CD4-positive, alpha-beta T cell treated with Interleukin-21 for 1 hour (primary cell): ENCODE data around the gene GPR62.

Experiments
- DNase-seq: peaks from one replicate; pipeline ENCODE4 v3.0.0-alpha.2; 2020

The GPR62 gene

GRCh38 chr3:51955893-51956770 lies 951 bp downstream of the GPR62 start:
- peak; percentile 39 for DNase-seq

GRCh38 chr3:51957520-51958205 lies 2.5 kb downstream of the GPR62 start:
- DNase-seq, result no peak

- DNase-seq, result no peak
Measured at GRCh38 chr3:51958603-51959521, 3.7 kb downstream of the GPR62 start.

GRCh38 chr3:51959651-51960050 lies 4.5 kb downstream of the GPR62 start:
- DNase-seq, result no peak

GRCh38 chr3:51960386-51960785 lies 5.2 kb downstream of the GPR62 start:
- DNase-seq, result no peak

- no peak for DNase-seq
Measured at GRCh38 chr3:51961011-51961410, 5.8 kb downstream of the GPR62 start.

- DNase-seq, result no peak
Measured at GRCh38 chr3:51961602-51962569, 6.7 kb downstream of the GPR62 start.

- DNase-seq, result no peak
Measured at GRCh38 chr3:51962854-51963530, 7.8 kb downstream of the GPR62 start.

- DNase-seq, result no peak
Measured at GRCh38 chr3:51963951-51964451, 8.8 kb downstream of the GPR62 start.

- DNase-seq, result no peak
Measured at GRCh38 chr3:51964521-51964920, 9.3 kb downstream of the GPR62 start.

GRCh38 chr3:51966016-51966415 lies 10.8 kb downstream of the GPR62 start:
- DNase-seq, result no peak

GRCh38 chr3:51966486-51966885 lies 11.3 kb downstream of the GPR62 start:
- no peak for DNase-seq

- DNase-seq, result no peak
Measured at GRCh38 chr3:51966922-51967383, 11.8 kb downstream of the GPR62 start.

- peak; percentile 46 for DNase-seq
Measured at GRCh38 chr3:51967384-51968169, 12.4 kb downstream of the GPR62 start, which contains the start of gene PCBP4. Gene PCBP4 (minus strand): TSS chr3:51967454. CDS start chr3:51961240, 6,214 bp downstream.

- DNase-seq, result no peak
Measured at GRCh38 chr3:51968170-51968775, 13.1 kb downstream of the GPR62 start.

GRCh38 chr3:51968883-51969678 lies 13.9 kb downstream of the GPR62 start:
- no peak for DNase-seq

GRCh38 chr3:51969841-51970240 lies 14.7 kb downstream of the GPR62 start:
- no peak for DNase-seq

- no peak for DNase-seq
Measured at GRCh38 chr3:51970606-51971300, 15.6 kb downstream of the GPR62 start.
